ENCODE measurements around the gene GLE1. TPM values are rescaled to one million over a fixed set of nuclear protein-coding genes. Genes with fewer than 3 reads are reported as not detected.

GLE1 gene
- total and polyA plus RNA-seq, 10 donors, result 14.3 to 31.2 (median 22.7) TPM

DNA sequence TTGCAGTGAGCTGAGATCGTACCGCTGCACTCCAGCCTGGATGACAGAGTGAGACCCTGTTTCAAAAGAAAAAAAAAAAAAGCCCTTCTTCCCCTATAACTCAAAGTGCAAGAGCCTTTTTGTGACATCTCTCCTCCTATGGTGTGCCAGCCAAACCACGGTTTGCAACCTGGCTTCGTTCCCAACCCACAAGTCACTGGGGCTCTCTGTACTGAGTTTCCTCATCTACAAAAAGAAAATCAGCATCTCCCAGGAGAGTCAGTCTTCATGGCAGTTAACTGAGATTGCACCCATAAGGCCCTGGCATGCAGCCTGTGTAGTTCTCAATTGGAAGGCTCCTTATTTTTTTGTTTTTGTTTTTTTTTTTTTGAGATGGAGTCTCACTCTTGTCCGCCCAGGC, 34.0 kb upstream of the GLE1 start:
- Histone ChIP-seq H3K27me3 (replicated peaks in 1 of 7) (no peaks in the 10 kb centered on the region), H3K27ac (no peak overlapping the region), H3K4me3 (no peak overlapping the region), H3K36me3 (peaks cover 0 to 93% (median 54%) of the 10 kb centered on the region in 6 donors), H3K9me3 (no peaks in the 10 kb centered on the region), H3K4me1 (peaks cover 0 to 5% (median 0%) of the 10 kb centered on the region in 6 donors)
- intact Hi-C loops (cut with DNase I; ENCODE audit: low total_unique reads), result no loop called here
- WGBS, 5 donors, result 44 to 67% (median 50%) methylated on average over 5 of the region's 5 CpGs
- TF ChIP-seq POLR2A (IDR thresholded peaks at IDR 0.05), result no peak
- TF ChIP-seq POLR2AphosphoS5 (IDR thresholded peaks at IDR 0.05), result no peak
- TF ChIP-seq, protein P1, sequence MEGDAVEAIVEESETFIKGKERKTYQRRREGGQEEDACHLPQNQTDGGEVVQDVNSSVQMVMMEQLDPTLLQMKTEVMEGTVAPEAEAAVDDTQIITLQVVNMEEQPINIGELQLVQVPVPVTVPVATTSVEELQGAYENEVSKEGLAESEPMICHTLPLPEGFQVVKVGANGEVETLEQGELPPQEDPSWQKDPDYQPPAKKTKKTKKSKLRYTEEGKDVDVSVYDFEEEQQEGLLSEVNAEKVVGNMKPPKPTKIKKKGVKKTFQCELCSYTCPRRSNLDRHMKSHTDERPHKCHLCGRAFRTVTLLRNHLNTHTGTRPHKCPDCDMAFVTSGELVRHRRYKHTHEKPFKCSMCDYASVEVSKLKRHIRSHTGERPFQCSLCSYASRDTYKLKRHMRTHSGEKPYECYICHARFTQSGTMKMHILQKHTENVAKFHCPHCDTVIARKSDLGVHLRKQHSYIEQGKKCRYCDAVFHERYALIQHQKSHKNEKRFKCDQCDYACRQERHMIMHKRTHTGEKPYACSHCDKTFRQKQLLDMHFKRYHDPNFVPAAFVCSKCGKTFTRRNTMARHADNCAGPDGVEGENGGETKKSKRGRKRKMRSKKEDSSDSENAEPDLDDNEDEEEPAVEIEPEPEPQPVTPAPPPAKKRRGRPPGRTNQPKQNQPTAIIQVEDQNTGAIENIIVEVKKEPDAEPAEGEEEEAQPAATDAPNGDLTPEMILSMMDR (IDR thresholded peaks at IDR 0.05 in 8 of 11, conservative IDR thresholded peaks at IDR 0.05 in 3 of 11), result no peak
- no peak for DNase-seq

DNA sequence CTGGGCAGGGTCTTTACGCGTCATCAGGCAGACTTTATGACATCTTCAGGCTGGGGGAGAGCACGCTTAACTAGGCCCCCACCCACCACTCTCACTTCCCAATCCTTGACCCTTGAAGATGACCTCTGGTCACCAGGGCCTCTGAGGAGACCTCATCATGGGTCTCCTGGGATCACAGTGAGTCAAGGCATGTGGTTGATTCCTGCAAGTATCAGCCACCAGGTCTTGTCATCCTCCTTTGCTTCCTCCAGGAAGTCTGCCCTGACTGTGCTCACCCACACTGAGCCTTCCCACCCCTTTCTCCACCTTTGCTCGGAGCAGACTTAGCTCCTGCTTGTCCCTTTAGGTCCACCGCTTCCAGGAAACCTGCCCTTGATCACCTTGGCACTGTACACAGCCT, 31.4 kb upstream of the GLE1 start:
- peaks cover 0 to 5% (median 0%) of the 10 kb centered on the region in 6 donors for H3K4me1 ChIP-seq
- no peak overlapping the region for H3K27ac ChIP-seq
- no peaks in the 10 kb centered on the region for H3K9me3 ChIP-seq
- H3K4me3 ChIP-seq, result no peak overlapping the region
- H3K27me3 ChIP-seq (replicated peaks in 1 of 7), result no peaks in the 10 kb centered on the region
- DNase-seq, result no peak
- no peak for TF ChIP-seq POLR2A (IDR thresholded peaks at IDR 0.05)
- H3K36me3 ChIP-seq, result peaks cover 0 to 96% (median 58%) of the 10 kb centered on the region in 6 donors
- intact Hi-C loops (cut with DNase I; ENCODE audit: low total_unique reads), result no loop called here
- WGBS, 5 donors, result 89 to 95% (median 93%) methylated on average over 2 to 5 of the region's 5 CpGs

DNA sequence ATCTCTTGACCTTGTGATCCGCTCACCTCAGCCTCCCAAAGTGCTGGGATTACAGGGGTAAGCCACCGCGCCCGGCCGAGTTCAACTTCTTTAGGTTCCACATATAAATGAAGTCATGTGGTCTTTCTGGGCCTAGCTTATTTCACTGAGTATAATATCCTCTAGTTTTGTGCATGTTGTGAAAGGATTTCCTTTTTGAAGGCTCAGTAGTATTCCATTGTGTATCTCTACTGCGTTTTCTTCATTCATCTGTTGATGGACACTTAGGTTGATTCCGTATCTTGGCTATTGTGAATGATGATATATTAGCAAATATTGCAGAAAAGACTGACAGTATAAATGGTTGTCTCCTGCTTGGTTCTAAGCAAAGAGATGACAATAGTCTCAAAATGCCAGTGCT, 28.7 kb upstream of the GLE1 start:
- WGBS, 5 donors, result 97 to 99% (median 98%) methylated on average over 7 of the region's 7 CpGs
- intact Hi-C loops (cut with DNase I; ENCODE audit: low total_unique reads), result no loop called here
- TF ChIP-seq POLR2A (IDR thresholded peaks at IDR 0.05) (no peak), POLR2AphosphoS5 (IDR thresholded peaks at IDR 0.05) (no peak)
- TF ChIP-seq, protein P1 (IDR thresholded peaks at IDR 0.05 in 8 of 11, conservative IDR thresholded peaks at IDR 0.05 in 3 of 11), result no peak
- Histone ChIP-seq H3K4me1 (no peaks in the 10 kb centered on the region), H3K36me3 (peaks cover 0 to 99% (median 68%) of the 10 kb centered on the region in 6 donors), H3K9me3 (no peaks in the 10 kb centered on the region), H3K27ac (no peak overlapping the region), H3K4me3 (no peak overlapping the region), H3K27me3 (replicated peaks in 1 of 7) (no peaks in the 10 kb centered on the region)
- DNase-seq, result no peak

DNA sequence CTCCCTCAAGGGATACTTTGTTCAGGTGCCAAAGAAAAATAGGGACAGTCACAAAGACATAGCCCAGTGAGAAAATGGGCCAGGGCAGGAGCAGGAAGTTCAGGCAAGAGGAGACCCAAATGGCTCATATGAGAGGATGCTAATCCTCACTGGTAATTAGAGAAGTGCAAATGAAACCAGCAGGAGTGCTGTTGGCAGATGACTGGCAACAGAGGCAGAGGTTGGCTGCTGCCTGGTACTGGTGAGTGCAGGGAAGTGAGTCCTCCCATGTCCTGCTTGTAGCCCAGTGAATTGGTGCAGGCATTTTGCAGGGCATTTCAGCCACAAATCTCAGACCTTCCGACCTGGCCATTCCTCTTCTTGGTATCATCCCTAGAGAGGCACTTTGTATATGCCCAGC, 25.3 kb upstream of the GLE1 start:
- Histone ChIP-seq H3K4me1 (no peaks in the 10 kb centered on the region), H3K27me3 (replicated peaks in 1 of 7) (no peaks in the 10 kb centered on the region), H3K27ac (no peak overlapping the region), H3K9me3 (no peaks in the 10 kb centered on the region), H3K4me3 (no peak overlapping the region), H3K36me3 (peaks cover 0 to 100% (median 77%) of the 10 kb centered on the region in 6 donors)
- no peak for TF ChIP-seq POLR2AphosphoS5 (IDR thresholded peaks at IDR 0.05)
- TF ChIP-seq, protein P1 (IDR thresholded peaks at IDR 0.05 in 8 of 11, conservative IDR thresholded peaks at IDR 0.05 in 3 of 11), result no peak
- no peak for TF ChIP-seq POLR2A (IDR thresholded peaks at IDR 0.05)
- intact Hi-C loops (cut with DNase I; ENCODE audit: low total_unique reads), result no loop called here
- 92 to 100% (median 97%) methylated on average over 1 of the region's 1 CpG for WGBS, 5 donors
- peak; percentile 27 for DNase-seq

DNA sequence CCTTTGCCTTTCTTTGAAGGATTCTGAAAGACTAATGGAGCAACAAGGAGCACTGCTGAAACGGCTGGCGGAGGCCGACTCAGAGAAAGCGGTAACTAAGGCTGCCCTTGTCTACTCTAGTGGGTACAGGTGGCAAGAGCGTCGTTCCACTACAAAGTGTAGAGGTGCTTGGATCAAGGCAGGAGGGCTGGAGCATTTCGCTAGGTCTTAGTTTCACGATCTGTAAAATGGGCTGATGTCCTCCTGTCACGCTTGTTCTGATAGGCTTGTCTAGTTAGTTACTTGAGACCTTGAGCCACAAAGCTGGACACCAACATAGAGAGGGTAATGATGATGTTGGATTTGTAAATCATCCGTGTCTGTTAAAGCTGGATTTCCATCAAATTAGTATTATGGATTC, 23.0 kb upstream of the GLE1 start:
- Histone ChIP-seq H3K27ac (no peak overlapping the region), H3K4me1 (no peaks in the 10 kb centered on the region), H3K36me3 (peaks cover 0 to 100% (median 78%) of the 10 kb centered on the region in 6 donors), H3K9me3 (no peaks in the 10 kb centered on the region), H3K4me3 (no peak overlapping the region), H3K27me3 (replicated peaks in 1 of 7) (no peaks in the 10 kb centered on the region)
- intact Hi-C loops (cut with DNase I; ENCODE audit: low total_unique reads), result no loop called here
- TF ChIP-seq, protein P1 (IDR thresholded peaks at IDR 0.05 in 8 of 11, conservative IDR thresholded peaks at IDR 0.05 in 3 of 11), result no peak
- TF ChIP-seq POLR2A (IDR thresholded peaks at IDR 0.05), result no peak
- TF ChIP-seq POLR2AphosphoS5 (IDR thresholded peaks at IDR 0.05), result no peak
- DNase-seq, result peak; percentile 19
- 94 to 99% (median 97%) methylated on average over 10 of the region's 10 CpGs for WGBS, 5 donors
